CD4-positive, alpha-beta T cell treated with Interleukin-15 for 4 hours (primary cell): Measurements from ENCODE around the gene REELD1.

Source experiments
- DNase-seq: peaks from one replicate; pipeline ENCODE4 v3.0.0-alpha.2; 2020; ENCODE audit warnings: low spot score

Gene REELD1

GRCh38 chr4:146269228-146269653, 54.9 kb downstream of the REELD1 start:
- no peak for DNase-seq

GRCh38 chr4:146271466-146271865, 57.1 kb downstream of the REELD1 start:
- no peak for DNase-seq

- no peak for DNase-seq
Observed at GRCh38 chr4:146273204-146273901, 59.0 kb downstream of the REELD1 start.

- DNase-seq: no peak
Observed at GRCh38 chr4:146274774-146275173, 60.4 kb downstream of the REELD1 start.

GRCh38 chr4:146275370-146275769, 61.0 kb downstream of the REELD1 start:
- no peak for DNase-seq

- DNase-seq: no peak
Observed at GRCh38 chr4:146278986-146279385, 64.6 kb downstream of the REELD1 start.
